PFSK-1 (cell line): ENCODE data around the gene PGAM5.

ENCODE experiments used
- FOXP2 ChIP-seq: optimal IDR thresholded peaks from 2 replicates; pipeline ENCODE3; 2011; ENCODE audit warnings: borderline replicate concordance, control low read depth, inconsistent platforms; ENCODE audit not compliant: insufficient read depth; ENCODE audit errors: extremely low read length, extremely low read depth
- POLR2AphosphoS5 ChIP-seq: IDR thresholded peaks from 2 replicates; pipeline ENCODE4 v1.6.1; 2012; ENCODE audit warnings: low read depth, mild to moderate bottlenecking, control low read depth, low read length, moderate library complexity
- REST ChIP-seq, 2 experiments: IDR thresholded peaks; 2 replicates each; pipeline versions ENCODE4 v1.6.1 to v1.8.0; 2011 to 2012; ENCODE audit warnings: low read depth in 2 of 2, low read length in 2 of 2, control low read depth in 1 of 2, inconsistent platforms in 1 of 2, mild to moderate bottlenecking in 1 of 2, moderate library complexity in 1 of 2; ENCODE audit not compliant: insufficient read depth in 1 of 2
- SIN3A ChIP-seq: IDR thresholded peaks from 2 replicates; pipeline ENCODE4 v1.6.1; 2012; ENCODE audit warnings: mild to moderate bottlenecking, low read length, moderate library complexity, borderline replicate concordance; ENCODE audit not compliant: insufficient read depth
- TAF1 ChIP-seq: IDR thresholded peaks from 2 replicates; pipeline ENCODE4 v1.6.1; 2012; ENCODE audit warnings: low read length, control low read depth, borderline replicate concordance; ENCODE audit not compliant: insufficient read depth

Gene PGAM5

GRCh38 chr12:132710043-132710404, 618 bp upstream of the PGAM5 start:
- no peak for TF ChIP-seq SIN3A
- no peak for TF ChIP-seq REST (IDR thresholded peaks at IDR 0.05; ENCODE audit: insufficient read depth in 1 of 2, low read depth in 2 of 2, low read length in 2 of 2)
- TF ChIP-seq FOXP2: no peak
- no peak for TF ChIP-seq POLR2AphosphoS5
- TF ChIP-seq TAF1: no peak

GRCh38 chr12:132711080-132711843, 620 bp downstream of the PGAM5 start:
- TF ChIP-seq SIN3A: no peak
- TF ChIP-seq REST (IDR thresholded peaks at IDR 0.05; ENCODE audit: insufficient read depth in 1 of 2, low read depth in 2 of 2, low read length in 2 of 2): no peak

- no peak for TF ChIP-seq FOXP2
These were observed 2.5 kb downstream of the PGAM5 start for GRCh38 chr12:132713123-132713522.

GRCh38 chr12:132715874-132716273, 5.2 kb downstream of the PGAM5 start:
- TF ChIP-seq POLR2AphosphoS5: no peak
- TF ChIP-seq FOXP2: no peak
- no peak for TF ChIP-seq SIN3A
- TF ChIP-seq REST (IDR thresholded peaks at IDR 0.05; ENCODE audit: insufficient read depth in 1 of 2, low read depth in 2 of 2, low read length in 2 of 2): no peak
- TF ChIP-seq TAF1: no peak

- TF ChIP-seq REST (IDR thresholded peaks at IDR 0.05; ENCODE audit: insufficient read depth in 1 of 2, low read depth in 2 of 2, low read length in 2 of 2): no peak
- no peak for TF ChIP-seq POLR2AphosphoS5
- TF ChIP-seq FOXP2: no peak
- TF ChIP-seq SIN3A: no peak
- TF ChIP-seq TAF1: no peak
These were observed 5.7 kb downstream of the PGAM5 start for GRCh38 chr12:132716356-132716755.
